ENCODE results near the gene GPC6.

Gene GPC6

GRCh38 chr13:93805736-93806135, 579.1 kb downstream of the GPC6 start:
- TF ChIP-seq CTCF (IDR thresholded peaks at IDR 0.05; ENCODE audit: low read length, missing control alignments) = no peak
- no peak overlapping the region for H3K4me3 ChIP-seq (replicated peaks; ENCODE audit: low read depth, low read length)
- no peak for DNase-seq (ENCODE audit: low read depth)

- no peak for TF ChIP-seq CTCF (IDR thresholded peaks at IDR 0.05; ENCODE audit: low read length, missing control alignments)
- no peak overlapping the region for H3K4me3 ChIP-seq (replicated peaks; ENCODE audit: low read depth, low read length)
- DNase-seq (ENCODE audit: low read depth) = no peak
Observed at GRCh38 chr13:93806861-93807260, 580.3 kb downstream of the GPC6 start.

GRCh38 chr13:93810264-93810663, 583.7 kb downstream of the GPC6 start:
- no peak overlapping the region for H3K4me3 ChIP-seq (replicated peaks; ENCODE audit: low read depth, low read length)
- no peak for DNase-seq (ENCODE audit: low read depth)
- TF ChIP-seq CTCF (IDR thresholded peaks at IDR 0.05; ENCODE audit: low read length, missing control alignments) = no peak

GRCh38 chr13:93811071-93811737, 584.6 kb downstream of the GPC6 start:
- no peak overlapping the region for H3K4me3 ChIP-seq (replicated peaks; ENCODE audit: low read depth, low read length)
- TF ChIP-seq CTCF (IDR thresholded peaks at IDR 0.05; ENCODE audit: low read length, missing control alignments) = no peak

GRCh38 chr13:93811738-93812112, 585.1 kb downstream of the GPC6 start:
- DNase-seq (ENCODE audit: low read depth) = no peak

More at GRCh38 chr13:93811071-93811737, 584.6 kb downstream of the GPC6 start:
- no peak for DNase-seq (ENCODE audit: low read depth)

GRCh38 chr13:93814658-93815057, 588.1 kb downstream of the GPC6 start:
- no peak for TF ChIP-seq CTCF (IDR thresholded peaks at IDR 0.05; ENCODE audit: low read length, missing control alignments)
- no peak overlapping the region for H3K4me3 ChIP-seq (replicated peaks; ENCODE audit: low read depth, low read length)
- no peak for DNase-seq (ENCODE audit: low read depth)

More at GRCh38 chr13:93811738-93812112, 585.1 kb downstream of the GPC6 start:
- no peak overlapping the region for H3K4me3 ChIP-seq (replicated peaks; ENCODE audit: low read depth, low read length)
- no peak for TF ChIP-seq CTCF (IDR thresholded peaks at IDR 0.05; ENCODE audit: low read length, missing control alignments)

- no peak for DNase-seq (ENCODE audit: low read depth)
- H3K4me3 ChIP-seq (replicated peaks; ENCODE audit: low read depth, low read length) = no peak overlapping the region
- TF ChIP-seq CTCF (IDR thresholded peaks at IDR 0.05; ENCODE audit: low read length, missing control alignments) = no peak
Observed at GRCh38 chr13:93818345-93818744, 591.7 kb downstream of the GPC6 start.
